Trophoblast cell (in vitro differentiated cells and primary cell): ENCODE measurements around the gene OR2AG2.

Source experiments
- DNase-seq, 2 donors: peaks; one replicate each; pipeline ENCODE4 v3.0.0-alpha.2; 2016
- H2AFZ ChIP-seq: 2 replicates; pipeline ENCODE4 v1.6.1; 2013; ENCODE audit warnings: low read length, moderate library complexity, mild to moderate bottlenecking; ENCODE audit not compliant: insufficient read depth, poor library complexity
- H2AK5ac ChIP-seq: 2 replicates; pipeline ENCODE4 v1.6.1; 2013; ENCODE audit warnings: mild to moderate bottlenecking, low read length
- H2BK120ac ChIP-seq: 2 replicates; pipeline ENCODE4 v1.6.1; 2013; ENCODE audit warnings: low read length, mild to moderate bottlenecking, moderate library complexity; ENCODE audit not compliant: insufficient read depth, poor library complexity
- H2BK12ac ChIP-seq: 2 replicates; pipeline ENCODE4 v1.6.1; 2013; ENCODE audit warnings: mild to moderate bottlenecking, low read length, moderate library complexity
- H2BK5ac ChIP-seq: 2 replicates; pipeline ENCODE4 v1.6.1; 2013; ENCODE audit warnings: low read length, low read depth, moderate library complexity, mild to moderate bottlenecking; ENCODE audit not compliant: poor library complexity
- H3K14ac ChIP-seq: 2 replicates; pipeline ENCODE4 v1.6.1; 2013; ENCODE audit warnings: mild to moderate bottlenecking, low read length
- H3K18ac ChIP-seq: 2 replicates; pipeline ENCODE4 v1.6.1; 2013; ENCODE audit warnings: mild to moderate bottlenecking, low read length
- H3K23ac ChIP-seq: 2 replicates; pipeline ENCODE4 v1.6.1; 2013; ENCODE audit warnings: low read length
- H3K27ac ChIP-seq: 2 replicates; pipeline ENCODE4 v1.5.1; 2013; ENCODE audit warnings: low read depth, mild to moderate bottlenecking, inconsistent platforms, low read length, moderate library complexity
- H3K27me3 ChIP-seq: 2 replicates; pipeline ENCODE4 v1.6.1; 2013; ENCODE audit warnings: inconsistent platforms, mild to moderate bottlenecking, low read length, moderate library complexity; ENCODE audit not compliant: insufficient read depth
- H3K36me3 ChIP-seq, 2 experiments: 1 replicate in 1 of 2; 2 replicates in 1 of 2; pipeline ENCODE4 v1.6.1; 2013; ENCODE audit warnings: low read length in 2 of 2, mild to moderate bottlenecking in 2 of 2, moderate library complexity in 1 of 2; ENCODE audit not compliant: insufficient read depth in 2 of 2, control insufficient read depth in 1 of 2
- H3K4ac ChIP-seq: 2 replicates; pipeline ENCODE4 v1.6.1; 2013; ENCODE audit warnings: low read depth, mild to moderate bottlenecking, low read length, moderate library complexity
- H3K4me1 ChIP-seq, 2 experiments: 1 replicate in 1 of 2; 2 replicates in 1 of 2; pipeline ENCODE4 v1.6.1; 2013; ENCODE audit warnings: low read length in 2 of 2, mild to moderate bottlenecking in 2 of 2, moderate library complexity in 1 of 2; ENCODE audit not compliant: insufficient read depth in 2 of 2, control insufficient read depth in 1 of 2
- H3K4me2 ChIP-seq: 2 replicates; pipeline ENCODE4 v1.6.1; 2013; ENCODE audit warnings: inconsistent platforms, mild to moderate bottlenecking, low read length, moderate library complexity
- H3K4me3 ChIP-seq: 2 replicates; pipeline ENCODE4 v1.5.1; 2013; ENCODE audit warnings: mild to moderate bottlenecking, low read depth, low read length, inconsistent platforms
- H3K79me1 ChIP-seq: one replicate; pipeline ENCODE4 v1.6.1; 2013; ENCODE audit warnings: low read length
- H3K79me2 ChIP-seq: 2 replicates; pipeline ENCODE4 v1.6.1; 2013; ENCODE audit warnings: low read length, mild to moderate bottlenecking; ENCODE audit not compliant: control insufficient read depth, insufficient read depth, poor library complexity
- H3K9ac ChIP-seq: 2 replicates; pipeline ENCODE4 v1.6.1; 2013; ENCODE audit warnings: mild to moderate bottlenecking, low read length
- H3K9me3 ChIP-seq: 2 replicates; pipeline ENCODE4 v1.6.1; 2013; ENCODE audit warnings: low read depth, mild to moderate bottlenecking, control low read depth, inconsistent platforms, low read length; ENCODE audit not compliant: insufficient read depth
- H4K12ac ChIP-seq: 2 replicates; pipeline ENCODE4 v1.6.1; 2013; ENCODE audit warnings: low read depth, mild to moderate bottlenecking, low read length, moderate library complexity
- H4K8ac ChIP-seq: 2 replicates; pipeline ENCODE4 v1.6.1; 2013; ENCODE audit warnings: low read depth, mild to moderate bottlenecking, low read length, moderate library complexity
- H4K91ac ChIP-seq: one replicate; pipeline ENCODE4 v1.6.1; 2013; ENCODE audit warnings: low read depth, mild to moderate bottlenecking, low read length, moderate library complexity
- WGBS: extraction: QIAGEN DNeasy Blood & Tissue Kit; methylation state at CpG from one replicate; pipeline ENCODE4 v1.1.7; 2013; ENCODE audit warnings: missing lambda C conversion rate; ENCODE audit not compliant: insufficient read length, insufficient coverage; ENCODE audit errors: extremely low coverage; 5-methylcytosine and 5-hydroxymethylcytosine counted together

The OR2AG2 gene

GRCh38 chr11:6746626-6747025 is 25.1 kb downstream of the OR2AG2 start:
- H3K27me3 ChIP-seq, result no peaks in the 10 kb centered on the region
- H2BK5ac ChIP-seq, result no peak overlapping the region
- H3K79me1 ChIP-seq, result no peaks in the 10 kb centered on the region
- H3K14ac ChIP-seq, result no peak overlapping the region
- no peak overlapping the region for H2BK12ac ChIP-seq
- no peaks in the 10 kb centered on the region for H3K79me2 ChIP-seq
- no peak overlapping the region for H3K9ac ChIP-seq
- H3K9me3 ChIP-seq, result no peaks in the 10 kb centered on the region
- H3K23ac ChIP-seq, result no peak overlapping the region
- H3K36me3 ChIP-seq, result no peaks in the 10 kb centered on the region
- H4K12ac ChIP-seq, result no peak overlapping the region
- H2AK5ac ChIP-seq, result no peak overlapping the region
- H3K4me3 ChIP-seq, result no peak overlapping the region
- H3K4me1 ChIP-seq, result no peaks in the 10 kb centered on the region
- H3K4ac ChIP-seq, result no peak overlapping the region
- no peak overlapping the region for H3K27ac ChIP-seq
- no peak overlapping the region for H3K4me2 ChIP-seq
- H4K8ac ChIP-seq, result no peak overlapping the region
- H3K18ac ChIP-seq, result no peak overlapping the region
- WGBS, result no CpG with 5 or more reads among the region's 1 CpG
- no peak for DNase-seq
- no peak overlapping the region for H2AFZ ChIP-seq
- no peak overlapping the region for H4K91ac ChIP-seq
- H2BK120ac ChIP-seq, result no peak overlapping the region

GRCh38 chr11:6746086-6746618 is 25.6 kb downstream of the OR2AG2 start:
- Histone ChIP-seq H3K23ac (no peak overlapping the region), H2AK5ac (no peak overlapping the region), H3K18ac (no peak overlapping the region), H2BK5ac (no peak overlapping the region), H3K36me3 (no peaks in the 10 kb centered on the region), H3K79me2 (no peaks in the 10 kb centered on the region), H3K4ac (no peak overlapping the region), H3K14ac (no peak overlapping the region), H4K8ac (no peak overlapping the region), H3K4me2 (no peak overlapping the region), H3K27me3 (no peaks in the 10 kb centered on the region), H2AFZ (no peak overlapping the region), H3K9ac (no peak overlapping the region), H3K9me3 (no peaks in the 10 kb centered on the region), H3K4me1 (no peaks in the 10 kb centered on the region), H3K27ac (no peak overlapping the region), H2BK120ac (no peak overlapping the region), H3K4me3 (no peak overlapping the region), H4K91ac (no peak overlapping the region), H3K79me1 (no peaks in the 10 kb centered on the region), H4K12ac (no peak overlapping the region), H2BK12ac (no peak overlapping the region)
- DNase-seq, result no peak
- WGBS, result no CpG with 5 or more reads among the region's 5 CpGs

GRCh38 chr11:6745465-6746015 is 26.2 kb downstream of the OR2AG2 start:
- no peaks in the 10 kb centered on the region for H3K79me1 ChIP-seq
- no peaks in the 10 kb centered on the region for H3K79me2 ChIP-seq
- H3K4me3 ChIP-seq, result no peak overlapping the region
- WGBS, result no CpG with 5 or more reads among the region's 2 CpGs
- H2AK5ac ChIP-seq, result no peak overlapping the region
- no peak overlapping the region for H3K27ac ChIP-seq
- H2BK120ac ChIP-seq, result no peak overlapping the region
- H3K14ac ChIP-seq, result no peak overlapping the region
- H3K4me2 ChIP-seq, result no peak overlapping the region
- no peak overlapping the region for H2BK12ac ChIP-seq
- H3K4me1 ChIP-seq, result no peaks in the 10 kb centered on the region
- no peak overlapping the region for H4K91ac ChIP-seq
- no peak overlapping the region for H2AFZ ChIP-seq
- no peak overlapping the region for H3K4ac ChIP-seq
- no peak overlapping the region for H3K9ac ChIP-seq
- no peaks in the 10 kb centered on the region for H3K27me3 ChIP-seq
- no peak overlapping the region for H3K18ac ChIP-seq
- H2BK5ac ChIP-seq, result no peak overlapping the region
- no peaks in the 10 kb centered on the region for H3K36me3 ChIP-seq
- H4K12ac ChIP-seq, result no peak overlapping the region
- no peak for DNase-seq
- no peak overlapping the region for H3K23ac ChIP-seq
- no peak overlapping the region for H4K8ac ChIP-seq
- no peaks in the 10 kb centered on the region for H3K9me3 ChIP-seq

GRCh38 chr11:6745018-6745417 is 26.8 kb downstream of the OR2AG2 start:
- no peak overlapping the region for H4K8ac ChIP-seq

More at GRCh38 chr11:6745018-6745417, 26.8 kb downstream of the OR2AG2 start:
- Histone ChIP-seq H2AFZ (no peak overlapping the region), H3K27me3 (no peaks in the 10 kb centered on the region), H3K4me2 (no peak overlapping the region), H2AK5ac (no peak overlapping the region), H3K9ac (no peak overlapping the region), H3K36me3 (no peaks in the 10 kb centered on the region), H2BK120ac (no peak overlapping the region), H3K79me1 (no peaks in the 10 kb centered on the region), H2BK12ac (no peak overlapping the region), H4K12ac (no peak overlapping the region), H3K23ac (no peak overlapping the region), H3K4me3 (no peak overlapping the region), H3K4me1 (no peaks in the 10 kb centered on the region), H3K14ac (no peak overlapping the region), H3K27ac (no peak overlapping the region), H2BK5ac (no peak overlapping the region), H4K91ac (no peak overlapping the region), H3K18ac (no peak overlapping the region), H3K9me3 (no peaks in the 10 kb centered on the region), H3K79me2 (no peaks in the 10 kb centered on the region), H3K4ac (no peak overlapping the region)
- WGBS, result 100% methylated on average over 1 of the region's 4 CpGs
- no peak for DNase-seq
